Right lobe of liver (tissue), 4 donors: Measurements from ENCODE around the gene BUB1B.

Experiments
- POLR2A ChIP-seq: fragments of 450-650 bp; IDR thresholded peaks from one replicate; pipeline ENCODE4 v1.6.1; 2017; ENCODE audit warnings: antibody characterized with exemption, mild to moderate bottlenecking
- TF ChIP-seq, protein P1 (sequence below), 4 donors: fragments of 200-600 bp in 3 of 4; fragments of 450-650 bp in 1 of 4; IDR thresholded peaks; one replicate each; pipeline versions ENCODE4 v1.5.1 to v1.8.0; 2016 to 2022; ENCODE audit warnings: antibody characterized with exemption in 4 of 4, mild to moderate bottlenecking in 2 of 4
- donor health status: DM: no; HTN: no; CAD: no.
- donor health status: DM: no; HTN: no; CAD: no.
- donor health status: DM: no; HTN: yes; CAD: no.

DNA sequence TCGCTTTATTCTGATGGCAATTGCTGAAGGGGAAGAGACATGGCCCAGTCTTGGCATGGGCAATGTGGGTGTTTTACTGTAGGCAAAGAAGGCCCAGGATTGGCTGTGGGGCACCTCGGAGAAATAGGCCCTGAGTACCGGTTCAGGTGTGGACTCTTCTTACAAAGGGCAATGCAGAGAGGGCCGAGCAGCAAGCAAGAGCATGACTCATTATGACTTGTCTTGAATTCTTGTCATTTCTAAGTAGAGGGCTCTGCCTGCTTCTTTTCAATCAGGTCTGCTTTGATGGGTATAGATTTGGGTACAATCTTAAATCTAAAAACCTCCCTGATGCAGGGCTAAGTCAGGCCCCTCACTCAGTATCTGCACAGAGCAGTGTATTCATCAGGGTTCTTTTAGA lies 14.8 kb upstream of the BUB1B start:
- TF ChIP-seq, protein P1, sequence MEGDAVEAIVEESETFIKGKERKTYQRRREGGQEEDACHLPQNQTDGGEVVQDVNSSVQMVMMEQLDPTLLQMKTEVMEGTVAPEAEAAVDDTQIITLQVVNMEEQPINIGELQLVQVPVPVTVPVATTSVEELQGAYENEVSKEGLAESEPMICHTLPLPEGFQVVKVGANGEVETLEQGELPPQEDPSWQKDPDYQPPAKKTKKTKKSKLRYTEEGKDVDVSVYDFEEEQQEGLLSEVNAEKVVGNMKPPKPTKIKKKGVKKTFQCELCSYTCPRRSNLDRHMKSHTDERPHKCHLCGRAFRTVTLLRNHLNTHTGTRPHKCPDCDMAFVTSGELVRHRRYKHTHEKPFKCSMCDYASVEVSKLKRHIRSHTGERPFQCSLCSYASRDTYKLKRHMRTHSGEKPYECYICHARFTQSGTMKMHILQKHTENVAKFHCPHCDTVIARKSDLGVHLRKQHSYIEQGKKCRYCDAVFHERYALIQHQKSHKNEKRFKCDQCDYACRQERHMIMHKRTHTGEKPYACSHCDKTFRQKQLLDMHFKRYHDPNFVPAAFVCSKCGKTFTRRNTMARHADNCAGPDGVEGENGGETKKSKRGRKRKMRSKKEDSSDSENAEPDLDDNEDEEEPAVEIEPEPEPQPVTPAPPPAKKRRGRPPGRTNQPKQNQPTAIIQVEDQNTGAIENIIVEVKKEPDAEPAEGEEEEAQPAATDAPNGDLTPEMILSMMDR (IDR thresholded peaks at IDR 0.05): no peak
- TF ChIP-seq POLR2A: no peak
